ENCODE data around the gene CASP3.
"Not testable (repeated sequence)": the region's sequence is repeated elsewhere in the genome, so short reads cannot be mapped to it uniquely, and the experiment has no call there.

Gene CASP3

DNA sequence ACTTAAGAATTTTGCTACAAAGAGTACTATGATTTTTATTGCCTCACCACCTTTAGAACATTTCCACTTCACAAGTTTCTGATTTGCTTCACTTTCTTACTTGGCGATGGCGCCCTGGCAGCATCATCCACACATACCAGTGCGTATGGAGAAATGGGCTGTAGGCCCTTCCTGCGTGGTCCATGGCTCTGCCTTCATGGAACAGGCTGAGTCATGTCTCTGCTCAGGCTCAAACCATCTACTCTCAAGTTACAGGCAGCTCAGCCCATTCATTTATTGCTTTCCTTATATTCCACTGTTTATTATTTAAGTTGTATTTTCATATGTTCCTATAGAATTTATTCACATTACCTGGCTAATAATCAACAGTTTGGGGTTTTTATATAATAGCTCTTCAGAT, 21.1 kb downstream of the CASP3 start:
- FAIRE-seq = no peak

DNA sequence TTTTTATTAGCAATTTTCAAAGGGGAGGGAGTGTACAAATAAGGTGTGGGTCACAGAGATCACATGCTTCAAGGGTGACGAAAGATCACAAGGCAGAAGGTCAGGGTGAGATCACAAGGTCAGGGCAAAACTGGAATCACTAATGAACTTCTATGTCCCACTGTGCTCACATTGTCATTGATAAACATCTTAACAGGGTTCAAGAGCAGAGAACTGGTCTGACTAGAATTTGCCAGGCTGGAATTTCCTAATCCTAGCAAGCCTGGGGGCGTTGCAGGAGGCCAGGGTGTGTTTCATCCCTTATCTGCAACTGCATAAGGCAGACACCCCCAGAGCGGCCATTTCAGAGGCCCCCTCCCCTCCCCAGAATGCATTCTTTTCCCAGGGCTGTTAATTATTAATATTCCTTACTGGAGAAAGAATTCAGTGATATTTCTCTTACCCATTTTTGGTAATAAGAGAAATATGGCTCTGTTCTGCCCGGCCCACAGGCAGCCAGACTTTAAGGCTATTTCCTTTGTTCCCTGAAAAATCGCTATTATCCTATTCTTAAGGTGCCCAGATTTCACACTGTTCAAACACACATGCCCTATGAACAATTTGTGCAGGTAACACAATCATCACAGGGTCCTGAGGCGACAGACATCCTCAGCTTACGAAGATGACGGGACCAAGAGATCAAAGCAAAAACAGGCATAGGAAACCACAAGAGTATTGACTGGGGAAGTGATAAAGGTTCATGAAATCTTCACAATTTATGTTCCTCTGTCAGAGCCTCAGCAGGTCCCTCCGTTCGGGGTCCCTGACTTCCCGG, 23.3 kb downstream of the CASP3 start:
- FAIRE-seq = not testable (repeated sequence)

DNA sequence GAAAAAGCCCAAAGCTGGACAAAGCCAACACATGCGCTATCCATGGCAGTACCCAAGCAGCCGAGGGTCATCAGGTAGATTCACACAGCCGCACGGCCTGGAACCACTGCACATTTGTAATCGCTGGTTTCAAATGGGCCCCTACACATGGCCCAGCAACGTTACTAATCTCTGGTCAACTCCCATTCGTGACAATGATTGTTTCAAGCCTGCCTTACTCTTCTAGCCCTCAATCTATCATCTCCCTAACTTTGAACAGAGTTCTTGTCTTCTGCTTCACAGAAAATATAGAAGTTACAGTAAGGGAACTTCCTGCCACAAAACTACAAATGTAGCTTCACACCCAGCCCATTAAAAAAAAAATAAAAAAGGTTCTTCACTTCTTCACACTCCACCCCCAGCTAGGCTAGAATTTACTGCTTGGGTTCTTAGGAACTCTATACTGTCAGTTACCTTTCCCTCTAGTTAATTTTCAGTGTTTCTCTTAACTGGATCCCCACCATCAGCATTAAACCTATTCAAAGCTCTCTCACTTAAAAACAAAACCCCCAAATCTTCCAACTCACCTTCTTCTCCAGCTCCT, 24.2 kb downstream of the CASP3 start:
- no peak for FAIRE-seq

DNA sequence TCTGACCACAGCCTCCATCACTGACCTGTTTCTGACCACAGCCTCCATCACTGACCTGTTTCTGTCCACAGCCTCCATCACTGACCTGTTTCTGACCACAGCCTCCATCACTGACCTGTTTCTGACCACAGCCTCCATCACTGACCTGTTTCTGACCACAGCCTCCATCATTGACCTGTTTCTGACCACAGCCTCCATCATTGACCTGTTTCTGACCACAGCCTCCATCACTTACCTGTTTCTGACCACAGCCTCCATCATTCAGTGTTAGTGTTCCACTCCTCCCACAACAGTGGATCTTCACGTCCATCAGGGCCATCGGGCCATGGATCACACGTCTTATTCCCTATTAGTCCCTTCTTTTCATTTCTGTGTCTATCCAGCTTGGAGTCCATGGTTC, 24.7 kb downstream of the CASP3 start:
- not testable (repeated sequence) for FAIRE-seq

DNA sequence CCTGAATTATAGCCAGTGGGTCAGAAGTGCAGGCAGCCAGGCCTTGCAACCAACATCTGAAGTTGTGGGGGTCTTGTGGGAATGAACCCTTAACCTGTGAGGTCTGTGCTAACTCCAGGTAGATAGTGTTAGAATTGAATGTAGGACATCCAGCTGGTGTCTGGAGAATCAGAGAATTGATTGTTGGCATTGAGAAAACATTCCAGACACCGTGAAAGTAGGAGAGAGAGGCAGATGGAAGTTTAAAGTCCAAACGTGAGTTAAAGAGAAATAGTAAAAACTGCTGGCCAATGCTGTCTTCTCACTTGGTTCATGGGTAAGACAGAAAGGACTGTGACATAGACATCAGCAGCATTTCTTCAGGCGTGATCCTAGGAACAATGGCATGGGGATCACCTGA, 27.7 kb downstream of the CASP3 start:
- FAIRE-seq = no peak

DNA sequence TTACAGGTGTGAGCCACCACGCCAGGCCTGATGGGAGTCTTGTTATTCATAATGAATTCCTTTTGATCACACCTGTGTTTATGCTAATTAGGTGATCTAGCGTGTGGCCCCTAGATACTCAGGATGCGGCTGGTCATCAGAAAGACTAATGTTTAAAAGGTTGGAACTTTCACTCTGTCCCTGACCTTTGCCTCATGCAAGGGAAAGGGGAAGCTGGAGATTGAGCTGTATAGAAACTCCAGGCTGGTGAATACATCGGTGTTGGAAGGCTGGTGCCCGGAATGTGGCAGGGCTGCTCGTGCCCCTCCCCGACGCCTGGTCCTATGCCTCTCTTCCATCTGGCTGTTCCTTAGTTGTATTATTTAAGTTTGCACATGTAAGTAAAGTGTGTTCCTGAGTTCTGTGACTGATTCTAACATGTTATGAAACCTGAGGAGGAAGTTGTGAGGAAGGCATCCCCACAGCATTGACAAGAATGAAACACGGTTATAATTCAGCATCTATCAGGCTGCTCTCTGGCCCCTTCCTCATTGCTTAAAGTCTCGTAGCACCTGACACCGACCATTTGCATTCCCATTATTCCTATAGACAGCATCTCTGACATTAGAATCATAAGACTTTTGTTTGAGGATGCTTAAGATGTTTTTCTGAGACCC, 28.9 kb downstream of the CASP3 start:
- no peak for FAIRE-seq

DNA sequence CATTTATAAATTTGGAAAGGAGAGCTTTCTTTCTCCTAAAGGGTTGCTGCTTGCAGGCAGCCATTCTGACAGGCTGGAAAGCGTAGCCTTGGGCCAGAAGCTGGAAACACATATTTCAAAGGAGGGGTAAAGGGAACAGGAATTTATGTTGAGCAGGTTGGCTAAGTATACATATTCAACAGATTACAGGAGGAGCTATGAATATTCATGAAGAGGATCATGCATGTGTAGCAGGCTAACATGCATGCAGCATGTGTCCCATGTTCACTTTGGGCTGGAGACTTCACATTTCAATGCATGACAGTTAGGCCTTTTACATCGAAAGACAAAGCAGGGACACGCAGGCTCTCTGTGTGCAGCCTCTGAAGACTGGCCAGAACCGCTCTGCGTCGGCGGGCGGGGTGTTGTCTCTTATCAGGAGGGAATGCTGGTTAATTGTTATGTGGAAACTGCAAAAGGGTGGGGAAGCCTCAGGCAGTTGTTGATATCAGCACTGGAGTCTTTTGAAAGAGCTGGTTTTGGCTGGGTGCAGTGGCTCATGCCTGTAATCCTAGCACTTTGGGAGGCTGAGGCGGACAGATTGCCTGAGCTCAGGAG, 31.5 kb downstream of the CASP3 start:
- no peak for FAIRE-seq

DNA sequence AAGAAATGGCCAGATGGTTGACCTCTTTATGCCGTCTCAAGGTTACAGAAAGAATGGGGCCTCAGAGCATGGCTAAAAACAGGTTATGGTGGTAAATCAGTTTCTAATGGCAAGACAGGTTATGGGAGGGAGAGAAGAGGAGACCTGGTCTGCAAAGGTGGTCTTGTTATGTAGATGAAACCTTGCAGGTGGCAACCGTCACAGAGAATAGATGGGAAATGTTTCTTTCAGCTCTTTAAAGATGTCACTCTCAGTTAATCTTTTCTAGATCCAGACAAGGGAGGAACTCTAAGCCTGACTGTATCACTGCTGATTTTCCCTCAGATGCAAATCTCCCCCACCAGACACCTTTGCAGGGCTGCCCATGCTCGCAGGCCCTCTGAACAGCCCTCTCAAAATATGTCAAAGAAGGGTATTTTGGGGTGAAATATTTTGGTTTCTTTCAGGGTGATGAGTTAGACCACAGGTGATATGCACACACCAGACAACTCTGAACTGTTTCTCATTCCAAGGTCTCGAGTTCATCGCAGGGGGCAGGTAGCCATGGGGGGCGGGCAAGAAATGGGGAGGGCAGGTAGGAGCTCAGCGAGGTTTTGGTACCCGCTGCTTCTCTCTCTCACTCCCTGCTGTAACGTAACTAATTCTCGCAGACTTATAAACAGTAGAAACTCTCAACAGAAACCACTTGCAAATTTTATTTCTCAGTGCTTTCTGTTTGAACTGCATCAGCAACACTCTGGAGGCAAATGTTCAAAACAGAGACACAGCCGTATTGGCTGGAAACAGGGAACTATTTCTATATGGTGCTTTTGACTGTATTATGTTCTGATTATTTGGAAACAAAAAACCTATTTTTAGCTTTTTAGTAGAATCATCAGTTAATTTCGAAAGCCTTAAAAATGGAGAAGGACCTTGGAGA, 32.4 kb downstream of the CASP3 start:
- FAIRE-seq = no peak

DNA sequence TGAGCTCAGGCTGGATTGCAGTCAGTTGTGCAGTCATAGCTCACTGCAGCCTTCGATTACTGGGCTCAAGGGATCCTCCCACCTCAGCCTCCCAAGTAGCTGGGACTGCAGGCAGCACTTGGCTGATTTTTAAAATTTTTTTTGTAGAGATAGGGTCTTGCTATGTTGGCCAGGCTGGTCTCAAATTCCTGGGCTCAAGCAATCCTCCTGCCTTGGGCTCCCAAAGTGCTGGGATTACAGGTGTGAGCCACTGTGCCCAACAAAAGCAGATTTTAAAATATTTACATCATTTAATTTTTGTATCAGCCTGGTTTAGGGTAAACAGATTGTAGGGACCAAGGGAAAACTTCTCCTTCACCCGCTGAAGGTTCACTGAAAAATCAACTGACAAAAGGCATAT, 33.1 kb downstream of the CASP3 start:
- FAIRE-seq = not testable (repeated sequence)

DNA sequence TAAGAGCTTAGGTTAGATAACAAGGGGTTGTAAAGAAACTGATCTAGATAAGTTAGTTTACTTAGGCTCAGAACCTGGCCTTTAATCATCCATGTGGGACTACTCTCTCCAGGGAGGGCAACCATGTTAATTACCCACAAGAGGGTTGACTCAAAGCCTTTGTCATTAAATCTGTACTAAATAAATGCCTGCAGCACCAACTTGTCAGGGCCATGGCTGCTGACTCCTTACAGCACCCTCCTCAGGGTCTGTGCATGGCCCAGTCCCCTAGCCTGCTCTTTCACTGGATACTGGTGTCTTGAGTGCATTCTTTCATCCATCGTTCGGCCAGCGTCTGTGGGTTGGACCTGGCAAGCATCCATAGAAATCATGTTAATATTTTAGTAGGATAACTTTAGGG, 34.7 kb downstream of the CASP3 start:
- no peak for FAIRE-seq

DNA sequence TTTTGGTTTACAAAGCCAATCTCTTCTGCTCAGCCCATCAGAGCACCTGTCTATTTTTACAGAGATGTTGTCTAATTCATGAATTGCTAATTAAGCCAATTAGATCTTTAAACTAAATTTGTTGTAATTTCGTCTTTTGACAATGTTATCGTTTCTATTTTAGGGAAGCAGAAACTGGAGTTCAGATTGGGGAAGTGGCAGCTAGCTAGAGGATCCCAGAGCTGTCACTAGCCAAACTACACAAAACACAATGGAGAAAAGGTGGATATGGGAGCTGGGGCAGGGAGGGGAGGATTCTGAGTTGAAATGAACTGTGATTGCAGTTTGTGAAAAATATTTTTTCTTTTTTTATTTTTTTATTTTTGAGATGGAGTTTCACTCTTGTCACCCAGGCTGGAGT, 35.8 kb downstream of the CASP3 start:
- no peak for FAIRE-seq

DNA sequence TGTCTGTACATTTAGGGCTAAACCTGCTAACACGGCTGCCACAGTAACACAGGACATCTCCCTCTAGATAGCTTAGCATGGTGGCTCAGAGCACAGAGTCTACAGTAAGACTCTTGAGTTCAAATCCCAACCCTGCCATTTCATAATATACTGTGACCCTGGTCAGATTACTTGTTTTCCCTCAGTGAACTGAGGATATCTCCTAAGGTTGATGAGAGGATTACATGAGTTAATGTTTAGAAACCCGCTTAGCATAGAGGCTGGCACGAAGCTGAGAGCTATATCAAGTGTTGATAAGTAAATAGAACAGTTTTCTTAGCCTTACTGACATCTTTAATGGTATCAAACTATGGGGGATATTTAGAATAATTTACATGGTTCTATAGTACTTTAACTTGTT, 37.2 kb downstream of the CASP3 start:
- FAIRE-seq = no peak

DNA sequence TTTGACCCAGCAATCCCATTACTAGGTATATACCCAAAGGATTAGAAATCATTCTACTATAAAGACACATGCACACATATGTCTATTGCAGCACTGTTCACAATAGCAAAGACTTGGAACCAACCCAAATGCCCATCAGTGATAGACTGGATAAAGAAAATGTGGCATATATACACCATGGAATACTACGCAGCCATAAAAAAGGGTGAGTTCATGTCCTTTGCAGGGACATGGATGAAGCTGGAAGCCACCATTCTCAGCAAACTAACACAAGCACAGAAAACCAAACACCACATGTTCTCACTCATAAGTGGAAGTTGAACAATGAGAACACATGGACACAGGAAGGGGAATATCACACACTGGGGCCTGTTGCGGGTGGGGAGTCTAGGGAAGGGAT, 41.8 kb downstream of the CASP3 start:
- FAIRE-seq = not testable (repeated sequence)

DNA sequence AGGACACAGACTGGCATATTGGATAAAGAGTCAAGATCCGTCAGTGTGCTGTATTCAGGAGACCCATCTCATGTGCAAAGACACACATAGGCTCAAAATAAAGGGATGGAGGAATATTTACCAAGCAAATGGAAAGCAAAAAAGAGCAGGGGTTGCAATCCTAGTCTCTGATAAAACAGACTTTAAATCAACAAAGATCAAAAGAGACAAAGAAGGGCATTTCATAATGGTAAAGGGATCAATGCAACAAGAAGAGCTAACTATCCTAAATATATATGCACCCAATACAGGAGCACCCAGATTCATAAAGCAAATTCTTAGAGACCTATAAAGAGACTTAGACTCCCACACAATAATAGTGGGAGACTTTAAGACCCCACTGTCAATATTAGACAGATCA, 46.4 kb downstream of the CASP3 start:
- FAIRE-seq = not testable (repeated sequence)

DNA sequence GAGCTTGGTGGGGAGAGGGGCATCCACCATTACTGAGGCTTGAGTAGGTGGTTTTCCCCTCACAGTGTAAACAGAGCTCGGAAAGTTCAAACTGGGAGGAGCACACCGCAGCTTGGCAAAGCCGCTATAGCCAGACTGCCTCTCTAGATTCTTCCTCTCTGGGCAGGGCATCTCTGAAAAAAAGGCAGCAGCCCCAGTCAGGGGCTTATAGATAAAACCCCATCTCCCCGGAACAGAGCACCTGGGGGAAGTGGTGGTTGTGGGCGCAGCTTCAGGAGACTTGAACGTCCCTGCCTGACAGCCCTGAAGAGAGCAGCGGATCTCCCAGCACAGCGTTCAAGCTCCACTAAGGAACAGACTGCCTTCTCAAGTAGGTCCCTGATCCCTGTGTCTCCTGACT, 48.3 kb downstream of the CASP3 start:
- FAIRE-seq = not testable (repeated sequence)

DNA sequence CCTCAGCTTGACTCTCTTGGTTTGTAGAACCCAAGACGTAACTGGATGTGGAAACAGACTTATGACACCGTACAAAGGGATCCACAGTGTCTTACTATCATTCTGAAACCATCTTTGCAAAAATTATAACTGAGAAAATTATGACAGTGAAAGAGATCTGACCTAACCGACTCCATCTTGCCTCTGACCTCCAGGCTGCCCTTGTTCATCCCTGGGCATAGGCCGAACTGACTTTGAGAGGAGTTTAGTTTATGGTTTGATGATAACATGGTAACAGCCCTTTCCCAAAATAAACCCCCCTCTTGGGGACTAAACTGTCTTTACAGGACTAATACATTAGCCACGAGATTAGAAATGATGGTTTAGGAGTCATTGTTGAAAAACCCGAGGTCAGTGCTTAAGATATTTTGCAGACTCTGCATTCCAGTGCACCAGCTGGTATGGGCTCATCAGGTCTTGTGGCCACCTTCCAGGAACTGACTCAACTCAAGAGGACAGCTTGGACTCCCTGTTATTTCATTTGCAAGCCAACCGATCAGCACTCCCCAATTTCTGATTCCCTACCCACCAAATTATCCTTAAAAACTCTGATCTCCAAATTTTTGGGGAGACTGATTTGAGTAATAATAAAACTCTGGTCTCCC, 49.6 kb downstream of the CASP3 start:
- FAIRE-seq = no peak

DNA sequence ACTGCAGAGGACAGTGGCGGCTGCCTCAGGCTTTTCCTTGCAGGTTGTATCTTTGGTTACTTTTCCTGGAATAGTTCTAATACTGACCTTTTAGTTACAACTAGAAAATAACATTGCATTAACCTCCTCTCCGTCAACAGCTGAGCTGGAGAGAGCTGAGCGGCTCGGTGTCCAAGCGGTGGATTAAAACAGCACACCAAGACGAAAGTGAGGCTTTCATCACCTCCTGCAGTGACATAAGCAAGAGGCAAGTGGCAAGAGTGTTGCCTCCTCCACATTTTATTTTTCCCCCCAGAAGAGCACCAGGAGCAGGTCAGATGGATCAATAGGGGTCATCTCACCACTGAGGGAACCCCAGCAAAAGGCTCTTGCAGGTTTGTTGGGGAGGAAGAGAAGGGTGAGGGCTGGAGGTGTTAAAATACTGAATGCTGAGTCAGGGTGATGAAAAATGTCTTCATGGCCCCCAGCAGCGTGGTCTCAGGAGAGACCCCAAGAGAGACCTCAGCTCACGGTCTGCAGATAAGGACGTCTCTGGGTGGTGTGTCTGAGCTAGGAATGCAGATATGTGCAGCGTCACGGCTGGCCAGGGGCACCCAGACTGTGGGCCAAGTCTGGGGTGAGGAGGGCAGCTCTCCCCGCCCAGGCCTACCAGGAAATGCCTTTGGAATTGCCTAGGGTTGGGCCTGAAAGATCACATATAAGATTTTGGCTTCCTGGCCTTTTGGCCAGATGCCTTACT, 50.3 kb downstream of the CASP3 start:
- FAIRE-seq = no peak

DNA sequence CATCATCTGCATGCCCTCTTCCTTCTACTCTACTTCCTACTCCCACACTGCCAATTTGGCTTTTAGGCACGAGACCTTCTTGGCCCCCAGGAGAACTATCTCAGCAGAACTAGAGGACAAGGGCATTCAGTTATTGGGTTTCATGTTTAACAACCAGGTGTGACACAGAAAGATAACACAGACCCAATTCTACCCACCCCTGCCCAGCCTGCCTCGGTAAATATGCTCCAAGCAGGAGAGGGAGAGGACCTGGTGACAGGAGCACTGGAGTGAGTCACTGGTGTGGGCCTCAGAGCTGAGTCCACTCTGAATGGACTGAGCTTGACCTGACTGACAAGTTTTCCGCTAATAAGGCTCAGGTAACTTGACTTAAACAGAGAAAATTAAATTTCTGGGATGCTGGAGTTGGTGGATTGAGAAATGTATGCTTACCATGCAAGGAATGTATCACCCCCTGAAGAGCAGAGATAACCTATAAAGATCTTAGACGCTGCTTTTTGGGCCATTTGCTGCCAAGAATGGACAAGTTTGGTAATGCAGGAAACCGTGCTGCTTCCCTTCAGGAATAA, 52.5 kb downstream of the CASP3 start:
- FAIRE-seq = no peak

DNA sequence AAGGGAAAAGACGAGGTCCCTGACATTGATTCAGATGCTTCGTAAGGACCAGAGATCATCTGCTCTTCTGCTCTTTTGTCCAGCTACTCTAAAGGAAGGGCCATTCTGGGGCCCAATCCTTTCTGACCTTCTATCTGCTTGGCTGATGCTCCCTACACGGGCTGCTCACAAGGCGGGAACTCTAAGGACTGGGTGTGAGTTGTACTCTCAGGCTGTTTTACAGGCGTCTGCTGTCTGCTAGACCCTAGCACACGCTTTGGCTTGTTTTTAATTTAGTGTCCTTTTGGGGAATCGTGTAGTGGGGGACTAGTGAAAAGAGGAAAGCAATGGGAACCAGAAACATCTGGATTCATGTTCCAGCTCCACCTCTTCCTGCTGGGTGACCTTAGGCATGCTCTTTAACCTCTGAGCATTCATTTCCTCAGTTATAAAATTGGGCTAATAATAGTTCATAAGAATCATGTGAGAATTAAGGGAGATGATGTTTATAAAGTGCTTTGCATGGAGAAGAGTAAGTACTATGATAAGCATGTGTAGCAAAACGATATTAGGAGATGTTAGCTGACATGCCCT, 53.1 kb downstream of the CASP3 start:
- FAIRE-seq = no peak

DNA sequence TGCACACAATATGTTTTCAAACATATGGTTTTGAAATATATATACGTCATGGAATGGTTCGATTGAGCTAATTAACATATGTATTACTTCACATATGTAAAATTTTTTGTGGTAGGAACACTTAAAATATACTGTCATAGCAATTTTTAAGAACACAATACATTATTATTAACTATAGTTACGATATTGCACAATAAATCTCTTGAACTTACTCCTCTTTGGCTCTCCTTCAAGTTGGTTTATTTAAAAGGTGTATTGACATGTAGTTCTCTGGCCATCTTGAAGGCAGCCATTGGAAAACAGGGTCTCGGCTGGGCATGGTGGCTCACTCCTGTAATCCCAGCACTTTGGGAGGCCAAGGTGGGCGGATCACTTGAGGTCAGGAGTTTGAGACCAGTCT, 53.8 kb downstream of the CASP3 start:
- FAIRE-seq = no peak

DNA sequence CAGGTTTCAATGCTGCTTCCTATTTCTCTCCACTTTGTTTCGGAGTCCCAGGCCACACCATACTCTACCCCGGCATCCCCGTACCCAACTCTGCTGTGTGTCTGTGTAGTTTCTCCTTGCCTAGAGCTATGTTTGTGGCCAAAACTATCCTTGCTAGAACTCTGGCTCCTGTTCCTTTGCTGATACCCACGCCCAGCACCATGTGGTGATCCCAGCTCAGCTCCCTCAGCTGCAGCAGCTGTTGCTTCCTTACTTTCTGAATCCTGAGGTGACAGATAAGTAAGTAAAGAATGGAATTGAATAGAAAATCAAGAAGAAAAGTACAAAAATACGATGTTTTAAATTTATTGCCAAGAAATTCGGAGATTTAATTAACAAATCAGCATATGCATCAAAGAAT, 55.8 kb downstream of the CASP3 start:
- FAIRE-seq = no peak

Data from G401.6 (cell line).